ENCODE measurements around the gene ZBTB43. TPM values are rescaled to one million over a fixed set of nuclear protein-coding genes. Genes with fewer than 3 reads are reported as not detected.

Gene ZBTB43
- total and polyA plus RNA-seq, 2 experiments from 2014 or later: 9.7 to 11.8 TPM

DNA sequence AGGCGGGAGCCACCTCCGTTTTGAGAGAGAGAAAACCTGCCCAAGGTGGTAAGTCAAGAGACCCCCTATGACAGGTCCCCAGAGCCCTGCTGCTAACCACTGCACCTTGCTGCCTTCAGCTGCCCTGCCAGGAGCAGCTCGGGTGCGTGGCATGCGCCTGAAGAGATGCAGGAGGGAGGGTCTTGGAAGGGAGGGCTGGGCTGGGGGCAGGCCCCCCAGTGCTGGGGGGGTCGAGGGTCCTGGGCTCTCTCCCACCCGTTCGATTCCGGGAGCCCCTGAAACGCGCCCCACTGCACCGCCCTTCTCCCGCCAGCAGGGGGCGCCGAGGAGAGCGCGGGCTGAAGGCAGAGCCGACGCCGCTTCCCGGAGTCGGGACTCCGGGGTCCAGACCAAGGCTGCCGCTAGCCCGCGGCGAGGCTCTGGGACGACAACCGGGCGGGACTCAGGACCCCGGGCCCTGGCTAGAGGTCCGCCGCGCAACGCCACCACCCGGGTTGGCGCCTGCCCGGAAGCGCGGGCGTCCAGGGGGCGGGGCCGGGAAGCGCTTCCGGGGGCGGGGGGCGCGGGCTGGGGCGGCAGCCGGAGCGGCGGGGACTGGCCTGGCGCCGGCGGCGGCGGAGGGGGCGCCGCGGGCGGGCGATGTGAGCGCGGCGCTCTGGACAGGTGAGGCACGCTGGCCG, 55.4 kb downstream of the ZBTB43 start, which contains the start of gene ZBTB34:
TSS of gene ZBTB34 (plus strand) at position 563 of the 680 bp plus-strand sequence. CDS start 18,761 bp downstream, outside the sequence.
- H4K20me1 ChIP-seq (replicated peaks; ENCODE audit: insufficient read depth): peaks cover 32% of the 10 kb centered on the region; the same call in 1 of the 2 replicates
- H3K36me3 ChIP-seq (ENCODE audit: insufficient read depth): peaks cover 4% of the 10 kb centered on the region; the same call in 1 of the 2 replicates
- Mint-ChIP-seq H3K4me3 (peak within 1 kb of the TSS; percentile 84), H3K4me1 (peaks cover 34% of the 10 kb centered on the region), H3K9me3 (no peaks in the 10 kb centered on the region), H3K27me3 (ENCODE audit: insufficient read depth, low read depth, poor library complexity) (peaks cover 13% of the 10 kb centered on the region), H3K27ac (peak within 1 kb of the TSS; percentile 81), H3K36me3 (ENCODE audit: low read depth) (peaks cover 12% of the 10 kb centered on the region)
- peak within 1 kb of the TSS; percentile 91 for H2AFZ ChIP-seq
- H3K79me2 ChIP-seq (replicated peaks; ENCODE audit: insufficient read depth): peaks cover 43% of the 10 kb centered on the region
- peaks cover 23% of the 10 kb centered on the region for H3K4me1 ChIP-seq (ENCODE audit: insufficient read depth)
- H3F3A ChIP-seq (replicated peaks; ENCODE audit: low read depth): 0 out of 2 replicates have a peak, but pooled peaks cover 4% of the 10 kb centered on the region
- ATAC-seq (peak; percentile 63), DNase-seq (ENCODE audit: low spot score) (peak; percentile 79)
- H3K27me3 ChIP-seq (ENCODE audit: insufficient read depth): no peaks in the 10 kb centered on the region
- peak within 1 kb of the TSS; percentile 93 for H3K4me2 ChIP-seq
- peak within 1 kb of the TSS; percentile 35; the same call in 1 of the 2 replicates for H3K27ac ChIP-seq (ENCODE audit: low read depth)
- H3K9me2 ChIP-seq (ENCODE audit: insufficient read depth): no peaks in the 10 kb centered on the region
- TF ChIP-seq, protein P1, sequence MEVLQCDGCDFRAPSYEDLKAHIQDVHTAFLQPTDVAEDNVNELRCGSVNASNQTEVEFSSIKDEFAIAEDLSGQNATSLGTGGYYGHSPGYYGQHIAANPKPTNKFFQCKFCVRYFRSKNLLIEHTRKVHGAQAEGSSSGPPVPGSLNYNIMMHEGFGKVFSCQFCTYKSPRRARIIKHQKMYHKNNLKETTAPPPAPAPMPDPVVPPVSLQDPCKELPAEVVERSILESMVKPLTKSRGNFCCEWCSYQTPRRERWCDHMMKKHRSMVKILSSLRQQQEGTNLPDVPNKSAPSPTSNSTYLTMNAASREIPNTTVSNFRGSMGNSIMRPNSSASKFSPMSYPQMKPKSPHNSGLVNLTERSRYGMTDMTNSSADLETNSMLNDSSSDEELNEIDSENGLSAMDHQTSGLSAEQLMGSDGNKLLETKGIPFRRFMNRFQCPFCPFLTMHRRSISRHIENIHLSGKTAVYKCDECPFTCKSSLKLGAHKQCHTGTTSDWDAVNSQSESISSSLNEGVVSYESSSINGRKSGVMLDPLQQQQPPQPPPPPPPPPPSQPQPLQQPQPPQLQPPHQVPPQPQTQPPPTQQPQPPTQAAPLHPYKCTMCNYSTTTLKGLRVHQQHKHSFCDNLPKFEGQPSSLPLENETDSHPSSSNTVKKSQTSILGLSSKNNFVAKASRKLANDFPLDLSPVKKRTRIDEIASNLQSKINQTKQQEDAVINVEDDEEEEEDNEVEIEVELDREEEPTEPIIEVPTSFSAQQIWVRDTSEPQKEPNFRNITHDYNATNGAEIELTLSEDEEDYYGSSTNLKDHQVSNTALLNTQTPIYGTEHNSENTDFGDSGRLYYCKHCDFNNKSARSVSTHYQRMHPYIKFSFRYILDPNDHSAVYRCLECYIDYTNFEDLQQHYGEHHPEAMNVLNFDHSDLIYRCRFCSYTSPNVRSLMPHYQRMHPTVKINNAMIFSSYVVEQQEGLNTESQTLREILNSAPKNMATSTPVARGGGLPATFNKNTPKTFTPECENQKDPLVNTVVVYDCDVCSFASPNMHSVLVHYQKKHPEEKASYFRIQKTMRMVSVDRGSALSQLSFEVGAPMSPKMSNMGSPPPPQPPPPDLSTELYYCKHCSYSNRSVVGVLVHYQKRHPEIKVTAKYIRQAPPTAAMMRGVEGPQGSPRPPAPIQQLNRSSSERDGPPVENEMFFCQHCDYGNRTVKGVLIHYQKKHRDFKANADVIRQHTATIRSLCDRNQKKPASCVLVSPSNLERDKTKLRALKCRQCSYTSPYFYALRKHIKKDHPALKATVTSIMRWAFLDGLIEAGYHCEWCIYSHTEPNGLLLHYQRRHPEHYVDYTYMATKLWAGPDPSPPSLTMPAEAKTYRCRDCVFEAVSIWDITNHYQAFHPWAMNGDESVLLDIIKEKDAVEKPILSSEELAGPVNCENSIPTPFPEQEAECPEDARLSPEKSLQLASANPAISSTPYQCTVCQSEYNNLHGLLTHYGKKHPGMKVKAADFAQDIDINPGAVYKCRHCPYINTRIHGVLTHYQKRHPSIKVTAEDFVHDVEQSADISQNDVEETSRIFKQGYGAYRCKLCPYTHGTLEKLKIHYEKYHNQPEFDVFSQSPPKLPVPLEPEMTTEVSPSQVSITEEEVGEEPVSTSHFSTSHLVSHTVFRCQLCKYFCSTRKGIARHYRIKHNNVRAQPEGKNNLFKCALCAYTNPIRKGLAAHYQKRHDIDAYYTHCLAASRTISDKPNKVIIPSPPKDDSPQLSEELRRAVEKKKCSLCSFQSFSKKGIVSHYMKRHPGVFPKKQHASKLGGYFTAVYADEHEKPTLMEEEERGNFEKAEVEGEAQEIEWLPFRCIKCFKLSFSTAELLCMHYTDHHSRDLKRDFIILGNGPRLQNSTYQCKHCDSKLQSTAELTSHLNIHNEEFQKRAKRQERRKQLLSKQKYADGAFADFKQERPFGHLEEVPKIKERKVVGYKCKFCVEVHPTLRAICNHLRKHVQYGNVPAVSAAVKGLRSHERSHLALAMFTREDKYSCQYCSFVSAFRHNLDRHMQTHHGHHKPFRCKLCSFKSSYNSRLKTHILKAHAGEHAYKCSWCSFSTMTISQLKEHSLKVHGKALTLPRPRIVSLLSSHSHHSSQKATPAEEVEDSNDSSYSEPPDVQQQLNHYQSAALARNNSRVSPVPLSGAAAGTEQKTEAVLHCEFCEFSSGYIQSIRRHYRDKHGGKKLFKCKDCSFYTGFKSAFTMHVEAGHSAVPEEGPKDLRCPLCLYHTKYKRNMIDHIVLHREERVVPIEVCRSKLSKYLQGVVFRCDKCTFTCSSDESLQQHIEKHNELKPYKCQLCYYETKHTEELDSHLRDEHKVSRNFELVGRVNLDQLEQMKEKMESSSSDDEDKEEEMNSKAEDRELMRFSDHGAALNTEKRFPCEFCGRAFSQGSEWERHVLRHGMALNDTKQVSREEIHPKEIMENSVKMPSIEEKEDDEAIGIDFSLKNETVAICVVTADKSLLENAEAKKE (CRISPR knock-in tag; IDR thresholded peaks at IDR 0.05): no peak
- TF ChIP-seq, protein P2, sequence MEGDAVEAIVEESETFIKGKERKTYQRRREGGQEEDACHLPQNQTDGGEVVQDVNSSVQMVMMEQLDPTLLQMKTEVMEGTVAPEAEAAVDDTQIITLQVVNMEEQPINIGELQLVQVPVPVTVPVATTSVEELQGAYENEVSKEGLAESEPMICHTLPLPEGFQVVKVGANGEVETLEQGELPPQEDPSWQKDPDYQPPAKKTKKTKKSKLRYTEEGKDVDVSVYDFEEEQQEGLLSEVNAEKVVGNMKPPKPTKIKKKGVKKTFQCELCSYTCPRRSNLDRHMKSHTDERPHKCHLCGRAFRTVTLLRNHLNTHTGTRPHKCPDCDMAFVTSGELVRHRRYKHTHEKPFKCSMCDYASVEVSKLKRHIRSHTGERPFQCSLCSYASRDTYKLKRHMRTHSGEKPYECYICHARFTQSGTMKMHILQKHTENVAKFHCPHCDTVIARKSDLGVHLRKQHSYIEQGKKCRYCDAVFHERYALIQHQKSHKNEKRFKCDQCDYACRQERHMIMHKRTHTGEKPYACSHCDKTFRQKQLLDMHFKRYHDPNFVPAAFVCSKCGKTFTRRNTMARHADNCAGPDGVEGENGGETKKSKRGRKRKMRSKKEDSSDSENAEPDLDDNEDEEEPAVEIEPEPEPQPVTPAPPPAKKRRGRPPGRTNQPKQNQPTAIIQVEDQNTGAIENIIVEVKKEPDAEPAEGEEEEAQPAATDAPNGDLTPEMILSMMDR (conservative IDR thresholded peaks at IDR 0.05; ENCODE audit: low read depth in 2 of 2): peak; percentile 84 to 88
- TF ChIP-seq POLR2AphosphoS5 (IDR thresholded peaks at IDR 0.05; ENCODE audit: low read depth): peak; percentile 71
- TF ChIP-seq JUNB (IDR thresholded peaks at IDR 0.05; ENCODE audit: unreplicated experiment): no peak
- no peak for TF ChIP-seq NANOG (IDR thresholded peaks at IDR 0.05; ENCODE audit: borderline replicate concordance)
- peak; percentile 25; the same call in 1 of the 2 replicates for TF ChIP-seq CREB1 (CRISPR knock-in tag; IDR thresholded peaks at IDR 0.05; ENCODE audit: low read depth)
- no peak for TF ChIP-seq STAT1 (IDR thresholded peaks at IDR 0.05; ENCODE audit: unreplicated experiment)
- TF ChIP-seq, protein P3, sequence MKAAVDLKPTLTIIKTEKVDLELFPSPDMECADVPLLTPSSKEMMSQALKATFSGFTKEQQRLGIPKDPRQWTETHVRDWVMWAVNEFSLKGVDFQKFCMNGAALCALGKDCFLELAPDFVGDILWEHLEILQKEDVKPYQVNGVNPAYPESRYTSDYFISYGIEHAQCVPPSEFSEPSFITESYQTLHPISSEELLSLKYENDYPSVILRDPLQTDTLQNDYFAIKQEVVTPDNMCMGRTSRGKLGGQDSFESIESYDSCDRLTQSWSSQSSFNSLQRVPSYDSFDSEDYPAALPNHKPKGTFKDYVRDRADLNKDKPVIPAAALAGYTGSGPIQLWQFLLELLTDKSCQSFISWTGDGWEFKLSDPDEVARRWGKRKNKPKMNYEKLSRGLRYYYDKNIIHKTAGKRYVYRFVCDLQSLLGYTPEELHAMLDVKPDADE (IDR thresholded peaks at IDR 0.05): 0 out of 2 replicates have a peak, but pooled peaks have one; percentile 30
- peak within 1 kb of the TSS; percentile 79 for H3K4me3 ChIP-seq

Measured in GM23338 (cell line).